ENCODE measurements around the gene MRPL20.
A peak's percentile ranks its signal among the peaks of the same experiment; 100 is the strongest.

Gene MRPL20

DNA sequence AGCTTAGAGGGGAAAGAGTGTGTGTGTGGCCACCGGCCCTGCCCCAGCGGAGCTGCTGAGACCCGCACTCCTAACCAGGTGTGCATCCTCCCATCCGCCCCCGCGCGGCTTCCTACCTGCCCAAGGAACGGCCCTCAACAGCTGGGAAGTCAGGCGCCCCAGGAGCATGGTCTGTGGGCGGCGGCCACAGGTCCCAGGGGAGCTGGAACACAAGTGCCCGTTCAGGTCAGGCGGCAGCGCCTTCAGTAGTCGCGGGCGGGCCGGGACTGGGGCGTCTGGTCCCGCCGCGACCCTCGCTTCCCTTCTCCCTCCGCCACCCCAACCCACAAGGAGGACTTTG lies 32.5 kb downstream of the MRPL20 start:
- Histone ChIP-seq H3K4me2 (ENCODE audit: low read length) (peak overlapping the region; percentile 86), H3K9me3 (ENCODE audit: control insufficient read depth, insufficient read depth, low read length) (no peaks in the 10 kb centered on the region), H4K20me1 (ENCODE audit: control insufficient read depth, insufficient read depth, low read depth, low read length) (peaks cover 6% of the 10 kb centered on the region; the same call in 1 of the 2 replicates), H3K36me3 (ENCODE audit: control insufficient read depth, low read length) (peaks cover 46% of the 10 kb centered on the region), H3K4me1 (ENCODE audit: control insufficient read depth, low read length) (peaks cover 35% of the 10 kb centered on the region), H3K27ac (ENCODE audit: low read depth, low read length) (peak overlapping the region; percentile 63), H3K27me3 (ENCODE audit: control insufficient read depth, low read length) (no peaks in the 10 kb centered on the region), H3K9me2 (replicated peaks; ENCODE audit: control insufficient read depth, low read length) (no peaks in the 10 kb centered on the region), H3K4me3 (ENCODE audit: low read length) (peak overlapping the region; percentile 98), H3K79me2 (ENCODE audit: control insufficient read depth, low read length) (peaks cover 41% of the 10 kb centered on the region), H3F3A (ENCODE audit: control insufficient read depth, insufficient read depth) (peaks cover 7% of the 10 kb centered on the region)
- TF ChIP-seq CTCF (IDR thresholded peaks at IDR 0.05; ENCODE audit: low read depth, low read length, poor library complexity, severe bottlenecking): no peak
- TF ChIP-seq EZH2phosphoT487 (IDR thresholded peaks at IDR 0.05; ENCODE audit: borderline replicate concordance, low read length): no peak

DNA sequence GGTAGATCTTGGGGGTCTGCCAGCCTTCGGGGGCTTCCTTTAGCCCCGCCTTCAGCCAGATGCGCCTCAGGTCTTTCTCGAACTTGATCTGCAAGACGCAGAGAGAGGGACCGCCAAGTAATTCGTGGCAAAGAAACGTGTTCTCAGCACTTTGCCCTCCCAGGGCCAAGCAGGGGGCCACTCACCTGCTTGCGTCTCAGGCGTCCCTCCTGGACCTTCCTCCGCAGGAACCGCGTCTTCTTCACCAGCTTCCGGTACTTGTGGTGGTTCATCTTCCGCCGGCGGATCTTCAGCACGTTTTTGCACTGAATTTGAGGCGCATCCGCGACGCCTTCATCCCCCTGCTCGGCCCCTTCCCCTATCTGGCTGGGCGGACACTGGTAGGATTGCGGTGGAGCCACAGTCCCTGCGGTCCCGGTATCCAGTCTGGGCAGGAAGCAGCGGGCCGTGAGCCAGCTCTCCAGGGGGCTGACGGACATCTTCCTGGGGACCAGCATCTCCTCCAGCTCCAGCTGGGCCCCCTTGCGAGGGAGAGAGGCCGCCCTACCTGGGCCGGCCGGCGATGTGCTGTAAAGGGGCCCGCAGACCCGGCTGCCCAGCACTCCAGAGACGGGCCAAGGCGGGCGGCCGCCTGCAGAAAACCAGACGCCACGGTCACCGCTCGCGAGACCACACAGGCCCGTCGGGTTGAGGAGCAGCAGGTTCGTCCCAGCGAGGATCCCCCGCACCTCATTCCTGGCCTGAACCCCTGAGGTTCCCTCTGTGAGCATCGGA lies 33.1 kb downstream of the MRPL20 start:
- H3K27ac ChIP-seq (ENCODE audit: low read depth, low read length): no peak overlapping the region

DNA sequence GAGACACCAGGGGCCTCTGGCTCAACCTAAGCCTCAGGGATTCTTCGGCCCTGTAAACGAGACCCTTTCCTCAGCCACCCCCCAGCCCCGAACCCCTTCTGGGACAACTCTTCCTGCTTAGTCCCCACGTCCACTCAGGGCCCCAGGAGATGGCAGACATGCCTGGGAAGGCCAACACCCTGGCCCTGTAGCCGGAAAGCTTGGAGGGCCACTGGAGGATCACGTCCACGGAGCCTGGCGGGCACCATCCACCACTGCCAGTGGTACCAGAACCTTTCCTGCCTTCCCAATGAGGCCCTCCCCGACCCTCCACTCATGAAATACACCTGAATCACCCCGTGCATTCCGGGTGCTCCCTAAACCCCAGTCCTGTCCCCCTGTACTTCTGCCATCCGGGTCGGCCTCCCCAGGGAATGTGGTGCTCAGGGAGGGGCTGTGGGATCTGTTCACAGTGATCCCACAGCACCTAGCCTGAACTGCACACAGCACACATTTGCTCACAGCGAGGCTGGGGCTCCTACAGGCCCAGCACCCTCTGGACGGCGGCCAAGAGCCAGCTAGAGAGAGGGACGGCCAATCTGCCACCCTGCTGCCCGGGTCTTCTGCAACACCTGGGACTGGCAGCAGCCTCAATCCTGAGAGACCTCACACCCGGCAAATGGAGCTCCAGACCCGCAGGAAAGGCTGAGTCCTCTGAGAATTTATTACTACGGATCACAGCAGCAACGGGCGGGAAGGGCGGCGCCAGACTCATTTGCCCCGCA lies 33.9 kb downstream of the MRPL20 start:
- H3K9me3 ChIP-seq (ENCODE audit: control insufficient read depth, insufficient read depth, low read length): no peaks in the 10 kb centered on the region
- peak overlapping the region; percentile 98; the same call in 1 of the 2 replicates for H3K4me3 ChIP-seq (ENCODE audit: low read length)
- peaks cover 41% of the 10 kb centered on the region for H3K79me2 ChIP-seq (ENCODE audit: control insufficient read depth, low read length)
- H3K9me2 ChIP-seq (replicated peaks; ENCODE audit: control insufficient read depth, low read length): no peaks in the 10 kb centered on the region
- no peak overlapping the region for H3K27ac ChIP-seq (ENCODE audit: low read depth, low read length)
- H3K27me3 ChIP-seq (ENCODE audit: control insufficient read depth, low read length): no peaks in the 10 kb centered on the region
- peak overlapping the region; percentile 86 for H3K4me2 ChIP-seq (ENCODE audit: low read length)
- TF ChIP-seq EZH2phosphoT487 (IDR thresholded peaks at IDR 0.05; ENCODE audit: borderline replicate concordance, low read length) (no peak), CTCF (IDR thresholded peaks at IDR 0.05; ENCODE audit: low read depth, low read length, poor library complexity, severe bottlenecking) (no peak)
- peaks cover 35% of the 10 kb centered on the region for H3K4me1 ChIP-seq (ENCODE audit: control insufficient read depth, low read length)
- peaks cover 9% of the 10 kb centered on the region for H3F3A ChIP-seq (ENCODE audit: control insufficient read depth, insufficient read depth)
- H4K20me1 ChIP-seq (ENCODE audit: control insufficient read depth, insufficient read depth, low read depth, low read length): peaks cover 6% of the 10 kb centered on the region; the same call in 1 of the 2 replicates
- H3K36me3 ChIP-seq (ENCODE audit: control insufficient read depth, low read length): peaks cover 46% of the 10 kb centered on the region

More for the DNA sequence above, 33.1 kb downstream of the MRPL20 start:
- Histone ChIP-seq H3K9me2 (replicated peaks; ENCODE audit: control insufficient read depth, low read length) (no peaks in the 10 kb centered on the region), H4K20me1 (ENCODE audit: control insufficient read depth, insufficient read depth, low read depth, low read length) (peaks cover 6% of the 10 kb centered on the region; the same call in 1 of the 2 replicates), H3K4me2 (ENCODE audit: low read length) (peak overlapping the region; percentile 86), H3K4me3 (ENCODE audit: low read length) (peak overlapping the region; percentile 98), H3K4me1 (ENCODE audit: control insufficient read depth, low read length) (peaks cover 35% of the 10 kb centered on the region), H3K36me3 (ENCODE audit: control insufficient read depth, low read length) (peaks cover 46% of the 10 kb centered on the region), H3K79me2 (ENCODE audit: control insufficient read depth, low read length) (peaks cover 41% of the 10 kb centered on the region), H3K9me3 (ENCODE audit: control insufficient read depth, insufficient read depth, low read length) (no peaks in the 10 kb centered on the region), H3F3A (ENCODE audit: control insufficient read depth, insufficient read depth) (peaks cover 7% of the 10 kb centered on the region), H3K27me3 (ENCODE audit: control insufficient read depth, low read length) (no peaks in the 10 kb centered on the region)
- no peak for TF ChIP-seq EZH2phosphoT487 (IDR thresholded peaks at IDR 0.05; ENCODE audit: borderline replicate concordance, low read length)
- no peak for TF ChIP-seq CTCF (IDR thresholded peaks at IDR 0.05; ENCODE audit: low read depth, low read length, poor library complexity, severe bottlenecking)
